NCI-H524 (cell line): ENCODE data around the gene RNF182.
A peak's percentile ranks its signal among the peaks of the same experiment; 100 is the strongest.
"Not testable (repeated sequence)": the region's sequence is repeated elsewhere in the genome, so short reads cannot be mapped to it uniquely, and the experiment has no call there.

Experiments used
- DNase-seq, 2 experiments: peaks; one replicate each; lab custom pipeline; 2025; lab: John Stamatoyannopoulos, UW

RNF182 gene

GRCh38 chr6:14001329-14002012 lies 76.7 kb downstream of the RNF182 start:
- DNase-seq = no peak

- peak; percentile 7 to 8 for DNase-seq
Observed at GRCh38 chr6:14002176-14002947, 77.6 kb downstream of the RNF182 start.

GRCh38 chr6:14004258-14004657 lies 79.5 kb downstream of the RNF182 start:
- no peak for DNase-seq

- DNase-seq = no peak
Observed at GRCh38 chr6:14008809-14009208, 84.1 kb downstream of the RNF182 start.

GRCh38 chr6:14009431-14009830 lies 84.7 kb downstream of the RNF182 start:
- no peak for DNase-seq

- no peak for DNase-seq
Observed at GRCh38 chr6:14010275-14010674, 85.5 kb downstream of the RNF182 start.

- no peak for DNase-seq
Observed at GRCh38 chr6:14012313-14013030, 87.7 kb downstream of the RNF182 start.

GRCh38 chr6:14015964-14016363 lies 91.2 kb downstream of the RNF182 start:
- DNase-seq = no peak

GRCh38 chr6:14016432-14016831 lies 91.7 kb downstream of the RNF182 start:
- no peak for DNase-seq

- DNase-seq = no peak
Observed at GRCh38 chr6:14016935-14017625, 92.3 kb downstream of the RNF182 start.

- no peak for DNase-seq
Observed at GRCh38 chr6:14017626-14018475, 93.1 kb downstream of the RNF182 start.

GRCh38 chr6:14018559-14018958 lies 93.8 kb downstream of the RNF182 start:
- not testable (repeated sequence) for DNase-seq

- no peak for DNase-seq
Observed at GRCh38 chr6:14020551-14020950, 95.8 kb downstream of the RNF182 start.

- DNase-seq = no peak
Observed at GRCh38 chr6:14021449-14021848, 96.7 kb downstream of the RNF182 start.

- DNase-seq = no peak
Observed at GRCh38 chr6:14022673-14023072, 97.9 kb downstream of the RNF182 start.

- DNase-seq = no peak
Observed at GRCh38 chr6:14023855-14024254, 99.1 kb downstream of the RNF182 start.

- DNase-seq = no peak
Observed at GRCh38 chr6:14025160-14025559, 100.4 kb downstream of the RNF182 start.

GRCh38 chr6:14026831-14027539 lies 102.2 kb downstream of the RNF182 start:
- no peak for DNase-seq

GRCh38 chr6:14028631-14029030 lies 103.9 kb downstream of the RNF182 start:
- DNase-seq = no peak

GRCh38 chr6:14029605-14030004 lies 104.9 kb downstream of the RNF182 start:
- DNase-seq = no peak
